Activated CD4-positive, alpha-beta T cell treated with anti-CD3 and anti-CD28 coated beads for 1 hour (primary cell): ENCODE measurements around the gene DOK3.
A peak's percentile ranks its signal among the peaks of the same experiment; 100 is the strongest.
"Not testable (repeated sequence)": the region's sequence is repeated elsewhere in the genome, so short reads cannot be mapped to it uniquely, and the experiment has no call there.

Experiments
- DNase-seq: peaks from one replicate; pipeline ENCODE4 v3.0.0-alpha.2; 2020

The DOK3 gene

DNA sequence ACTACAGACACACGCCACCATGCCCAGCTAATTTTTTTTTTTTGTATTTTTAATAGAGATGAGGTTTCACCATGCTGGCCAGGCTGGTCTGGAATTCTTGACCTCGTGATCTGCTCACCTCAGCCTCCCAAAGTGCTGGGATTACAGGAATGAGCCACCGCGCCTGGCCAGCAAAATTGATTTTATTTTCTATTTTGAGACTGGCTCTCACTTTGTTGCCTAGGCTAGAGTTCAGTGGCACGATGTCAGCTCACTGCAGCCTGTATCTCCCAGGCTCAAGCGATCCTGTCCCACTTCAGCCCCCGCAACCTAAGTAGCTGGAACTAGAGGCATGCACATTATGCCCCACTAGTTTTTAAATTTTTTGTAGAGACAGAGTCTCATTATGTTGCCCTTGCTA is 24.8 kb upstream of the DOK3 start:
- DNase-seq = not testable (repeated sequence)

DNA sequence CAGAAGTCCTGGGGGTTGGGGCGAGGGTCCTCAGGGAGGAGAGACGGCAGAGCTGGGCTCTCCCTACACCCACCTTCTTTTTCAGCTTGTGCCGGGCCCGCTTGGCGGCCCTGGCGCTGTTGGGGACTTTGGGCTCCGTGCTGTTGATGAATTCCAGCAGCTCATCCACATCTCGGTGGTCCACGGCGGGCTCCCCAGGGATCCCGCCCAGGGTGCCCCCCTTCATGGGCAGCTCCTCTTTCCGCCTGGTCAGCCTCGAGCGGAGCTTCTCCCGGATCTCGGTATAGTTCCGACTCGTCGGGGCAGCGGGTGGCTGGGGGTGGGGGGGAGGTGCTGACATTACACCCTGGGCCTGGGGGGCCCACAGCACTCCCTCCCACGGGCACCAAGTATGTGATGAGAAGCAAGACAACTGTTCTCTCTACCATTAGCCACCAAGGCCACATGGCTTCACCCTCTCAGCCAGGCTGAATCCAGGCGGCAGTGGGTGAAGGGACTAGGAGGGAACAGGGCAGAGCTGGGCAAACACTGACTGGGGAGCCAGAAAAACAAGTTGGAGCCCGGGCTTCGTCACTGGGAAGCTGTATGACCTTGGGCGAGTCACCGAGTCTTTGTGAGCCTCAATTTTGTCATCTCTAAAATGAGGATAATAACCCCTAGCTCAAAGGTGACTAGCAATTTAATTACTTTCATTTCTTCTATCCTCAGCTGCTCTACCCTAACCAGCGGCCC is 21.7 kb upstream of the DOK3 start:
- DNase-seq = no peak

DNA sequence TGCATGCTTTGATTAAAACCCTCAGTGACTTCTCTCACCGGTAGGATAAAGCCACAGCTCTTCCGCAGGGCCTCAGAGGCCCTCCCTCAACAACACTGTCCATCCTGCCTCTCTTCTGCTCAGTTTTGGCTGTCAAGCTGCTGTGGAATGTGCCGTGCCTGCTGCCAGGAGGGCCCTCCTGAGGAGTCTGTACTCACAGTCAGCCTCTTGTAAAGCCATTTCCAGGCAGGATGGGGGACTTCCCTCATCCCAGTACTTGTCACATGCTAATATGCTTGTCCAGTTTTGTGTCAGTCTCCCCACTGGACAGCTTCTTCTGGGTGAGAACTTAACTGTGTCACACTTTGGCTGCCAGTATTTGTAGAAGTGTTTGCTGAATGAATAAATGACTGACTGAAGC is 21.0 kb upstream of the DOK3 start:
- DNase-seq = no peak

DNA sequence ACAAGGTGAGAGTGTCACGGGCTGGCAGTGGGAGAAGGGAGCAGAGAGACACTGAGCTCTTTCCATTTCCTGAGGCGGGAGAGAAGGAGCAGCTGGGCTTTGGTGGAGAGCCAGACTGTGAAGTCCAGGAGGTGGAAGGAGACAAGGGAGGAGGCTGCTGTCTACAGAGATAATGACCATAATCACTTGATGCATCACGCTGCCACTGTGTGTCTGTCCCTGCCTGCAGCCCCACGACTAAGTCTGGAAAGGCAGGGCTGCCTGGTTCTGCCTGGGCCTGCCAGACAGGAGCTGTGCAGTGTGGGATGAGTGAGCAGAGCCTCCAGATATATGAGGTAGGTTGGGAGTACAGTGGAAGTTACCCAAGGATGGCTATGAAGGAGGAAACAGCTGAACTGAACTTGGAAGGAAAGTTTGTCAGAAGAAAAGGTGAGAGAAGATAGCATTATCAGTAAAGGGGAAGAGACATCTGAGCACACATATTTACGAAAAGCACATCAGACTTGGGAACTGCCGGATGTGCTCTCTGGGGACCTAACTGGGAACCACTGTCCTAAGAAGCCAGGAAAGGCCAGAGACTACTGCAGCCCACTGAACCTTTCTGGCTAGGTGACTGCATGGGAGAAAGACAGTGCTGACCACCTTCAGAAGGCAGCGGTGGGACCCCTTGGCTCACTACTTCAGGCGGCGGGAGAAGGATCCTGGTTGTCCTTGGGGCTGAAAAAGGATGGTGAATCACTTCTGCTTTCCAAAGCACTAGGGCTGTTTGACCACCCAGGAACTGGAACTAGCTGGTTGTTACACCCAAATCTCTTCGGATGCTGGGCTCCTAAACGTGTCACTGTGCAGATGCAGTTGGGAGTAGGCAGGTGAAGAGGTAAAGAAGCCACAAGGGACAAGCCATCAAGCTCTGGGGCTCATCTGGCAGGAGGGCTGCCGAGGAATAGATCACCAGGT is 19.9 kb upstream of the DOK3 start:
- no peak for DNase-seq

DNA sequence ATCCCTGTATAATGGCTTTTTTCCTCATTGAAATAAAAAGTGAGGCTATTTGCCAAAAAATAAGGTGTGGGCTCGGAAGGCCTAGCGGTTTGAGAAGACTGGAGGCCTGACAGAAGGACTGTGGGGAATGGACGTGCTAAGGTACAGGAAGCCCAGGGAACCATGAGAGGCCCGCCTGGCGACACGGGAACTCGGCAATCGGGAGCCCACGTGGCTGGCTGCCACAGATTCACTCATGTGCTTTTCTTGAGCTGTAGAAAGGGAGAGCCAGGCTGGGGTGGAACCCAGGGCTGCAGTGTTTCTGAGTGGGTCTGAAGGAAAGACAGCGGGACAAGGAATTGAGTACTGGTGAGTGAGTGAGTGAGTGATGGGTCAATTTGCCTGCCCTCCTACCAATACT is 19.0 kb upstream of the DOK3 start:
- DNase-seq = no peak

DNA sequence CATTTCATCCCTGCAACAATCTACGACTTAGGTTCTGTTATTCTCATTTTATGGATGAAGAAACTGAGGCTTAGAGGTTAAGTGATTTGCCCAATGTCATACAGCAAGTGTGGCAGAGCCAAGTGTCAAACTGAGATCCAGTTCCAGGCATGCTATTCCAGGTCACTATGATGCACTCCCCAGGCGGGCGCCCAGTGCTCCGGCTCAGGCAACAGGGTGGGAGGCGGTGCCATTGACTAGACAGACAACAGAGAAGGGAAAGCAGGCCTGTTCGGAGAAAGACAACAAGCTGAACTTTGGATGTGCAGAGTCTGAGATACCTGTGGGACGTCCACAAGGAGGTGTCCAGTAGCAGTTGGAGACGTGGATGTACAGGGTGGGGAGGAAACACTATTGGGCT is 18.0 kb upstream of the DOK3 start:
- DNase-seq = no peak

DNA sequence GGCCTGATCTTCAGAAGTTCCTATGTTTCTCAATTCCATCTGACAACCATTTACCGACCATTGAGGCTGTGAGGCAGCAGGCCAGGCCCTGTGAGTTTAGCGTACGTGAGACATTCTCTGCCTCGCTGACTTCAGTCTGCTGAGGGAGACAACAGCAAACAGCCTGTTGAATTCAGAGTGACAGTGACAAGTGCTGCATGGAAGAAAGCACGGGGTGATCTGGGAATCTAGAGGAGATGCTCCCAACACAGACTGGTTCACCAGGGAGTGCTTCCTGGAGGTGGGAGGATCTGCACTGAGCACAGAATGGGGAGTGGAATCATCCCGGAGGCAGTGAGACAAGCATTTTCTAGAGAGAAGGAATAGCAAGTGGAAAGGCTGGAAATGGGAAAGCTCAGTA is 17.2 kb upstream of the DOK3 start:
- DNase-seq = no peak

DNA sequence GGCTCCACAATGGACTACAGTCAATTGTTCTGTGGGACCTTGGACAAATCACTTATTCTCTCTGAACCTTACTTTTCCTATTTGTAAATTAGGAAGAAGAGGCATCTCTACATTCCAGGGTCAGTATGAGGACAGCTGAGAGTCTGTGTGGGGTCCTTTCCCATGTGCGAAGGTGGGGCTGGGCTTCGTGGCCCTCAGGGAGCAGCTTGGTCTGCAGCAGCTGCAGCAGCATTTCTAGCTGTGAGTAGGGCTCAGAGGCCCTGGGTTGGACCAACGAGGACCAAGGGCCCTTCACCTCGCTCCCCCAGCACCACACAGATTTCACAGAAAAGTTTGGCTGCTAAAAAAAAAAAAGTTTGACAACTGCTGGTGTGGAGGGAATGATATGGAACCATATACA is 16.6 kb upstream of the DOK3 start:
- DNase-seq = no peak

DNA sequence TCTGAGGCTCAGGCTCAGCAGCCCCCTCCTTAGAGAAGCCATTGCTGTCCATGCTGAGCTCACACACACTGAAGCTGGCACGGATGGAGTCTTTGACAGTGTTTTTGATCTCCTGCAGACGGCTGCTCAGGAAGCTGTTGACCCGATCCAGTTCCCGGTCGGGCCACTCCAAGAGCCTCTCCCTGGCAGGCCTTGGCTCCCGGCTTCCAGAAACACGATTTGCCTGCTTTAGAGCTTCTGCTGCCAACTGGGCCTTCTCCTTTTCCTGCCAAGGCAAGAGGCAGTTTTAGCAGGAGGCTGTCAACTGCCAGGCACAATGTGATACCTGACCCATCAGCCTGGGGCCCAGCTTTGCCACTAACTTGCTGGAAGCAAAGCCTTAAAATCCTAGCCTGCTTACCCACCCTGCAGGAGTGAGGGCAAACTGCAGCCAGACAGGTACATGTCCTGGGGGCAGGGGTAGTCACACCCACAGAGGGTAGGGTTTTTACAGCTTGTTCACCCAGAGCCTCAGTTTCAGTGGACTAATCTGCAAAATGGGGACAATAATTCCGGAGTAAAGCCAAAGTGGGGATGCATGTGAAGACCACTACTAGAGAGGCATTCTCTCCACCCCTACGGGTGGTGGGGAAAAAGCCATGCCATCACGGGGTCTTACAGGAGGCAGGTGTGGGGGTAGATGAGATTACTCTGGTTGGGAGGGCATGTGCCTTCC is 15.5 kb upstream of the DOK3 start:
- DNase-seq = no peak

DNA sequence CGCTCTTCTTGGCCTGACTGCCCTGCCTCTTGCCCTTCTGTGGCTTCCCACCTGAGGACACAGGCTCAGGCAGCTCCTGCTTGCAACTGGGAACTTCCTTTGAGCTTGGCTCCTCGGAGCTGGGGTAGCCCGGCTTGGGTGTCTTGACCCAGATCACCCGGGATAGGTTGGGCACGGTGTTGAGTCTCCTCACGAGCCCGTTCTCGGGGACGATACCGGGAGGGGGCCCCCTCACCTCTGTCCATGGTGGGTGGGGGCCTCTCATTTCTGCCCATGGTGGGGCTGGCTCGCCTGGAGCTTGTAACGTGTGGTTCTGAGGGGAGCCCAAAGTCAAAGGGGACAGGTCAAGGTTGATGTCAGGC is 14.9 kb upstream of the DOK3 start:
- no peak for DNase-seq

DNA sequence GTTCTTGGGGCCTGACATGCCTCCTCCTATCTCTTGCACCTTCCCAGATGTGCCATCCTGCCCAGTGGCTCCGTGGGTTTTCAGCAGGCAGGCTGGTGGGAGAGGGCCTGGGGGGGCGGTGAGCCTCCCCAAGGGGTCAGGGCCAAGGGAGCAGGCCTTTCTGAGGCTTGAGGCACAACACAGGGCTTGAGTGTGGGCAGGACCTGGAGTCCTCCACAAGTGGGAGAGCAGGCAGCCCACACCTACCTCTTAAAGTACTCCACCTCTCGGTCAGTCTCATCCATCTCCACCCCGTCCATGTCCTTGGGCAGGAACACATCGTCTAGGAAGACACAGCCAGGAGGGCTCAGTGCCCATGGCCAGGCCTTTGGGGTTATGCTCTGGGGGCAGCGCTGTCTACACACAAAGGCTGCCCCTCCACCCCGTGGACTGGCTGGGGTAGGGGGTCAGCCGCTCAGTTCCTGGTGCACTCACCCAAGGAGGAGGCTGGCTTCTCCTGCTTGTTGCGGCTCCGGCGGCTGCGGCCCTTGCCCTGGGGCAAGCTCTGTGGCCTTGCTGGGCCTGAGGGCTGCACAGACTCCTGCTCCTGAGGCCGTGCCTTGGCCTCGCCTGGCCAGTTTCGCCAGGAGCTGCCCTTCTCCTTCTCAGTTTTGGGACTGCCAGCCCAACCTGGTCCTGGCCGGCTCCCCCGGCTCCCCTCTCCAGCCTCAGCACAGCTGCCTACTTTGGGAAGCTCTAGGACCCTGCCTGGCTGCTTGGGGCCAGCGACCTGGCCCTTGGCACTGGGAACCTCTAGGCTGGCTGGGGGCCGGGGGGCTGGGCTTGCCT is 14.3 kb upstream of the DOK3 start:
- DNase-seq = no peak

DNA sequence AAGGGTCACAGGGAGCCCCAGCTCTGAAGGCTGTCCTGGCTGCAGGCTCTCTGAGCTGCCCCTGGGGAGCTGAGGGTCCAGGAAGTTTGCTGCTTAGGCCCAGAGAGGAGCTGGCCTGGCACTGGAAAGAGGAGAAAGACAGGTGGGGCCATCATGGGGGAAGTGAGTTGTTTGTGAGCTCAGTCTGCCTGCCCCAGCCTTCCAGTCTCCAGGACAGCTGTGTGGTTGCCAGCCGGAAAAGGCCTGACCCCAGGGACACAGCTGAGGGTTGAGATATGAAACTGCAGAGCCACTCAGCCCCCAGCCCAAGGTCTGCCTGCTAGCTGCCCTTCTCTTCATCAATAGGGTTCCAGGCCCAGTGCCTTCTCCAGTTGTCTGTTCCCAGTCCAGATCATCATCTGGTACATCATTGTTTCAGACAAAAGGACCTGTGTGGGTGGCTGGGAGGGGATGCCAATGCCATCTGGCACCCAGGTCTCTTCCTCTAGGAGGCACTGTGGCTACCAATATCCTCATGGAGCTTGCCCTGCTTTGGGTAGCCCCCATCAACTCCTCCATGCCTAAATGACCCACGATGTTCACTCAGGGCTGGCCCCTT is 11.4 kb upstream of the DOK3 start:
- DNase-seq = no peak

DNA sequence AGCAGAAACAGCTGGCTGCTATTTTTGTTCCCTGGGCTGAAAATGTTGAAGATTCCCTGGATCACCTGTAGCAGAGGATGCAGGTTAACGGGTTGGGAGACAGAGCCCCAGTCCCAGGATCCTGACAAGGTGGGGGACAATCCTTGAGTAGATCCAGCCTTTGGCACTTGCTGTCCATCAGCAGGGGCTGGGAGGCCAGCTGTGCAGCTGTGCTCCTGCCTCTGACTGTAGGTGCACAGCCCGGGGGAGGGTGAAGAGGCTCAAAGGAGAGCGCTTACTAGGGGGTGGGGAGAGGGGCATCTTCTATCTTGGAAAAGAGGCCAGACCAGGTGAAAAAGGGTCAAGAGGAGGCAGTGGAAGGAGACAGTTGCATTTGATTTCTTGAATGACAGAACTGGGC is 10.6 kb upstream of the DOK3 start:
- no peak for DNase-seq

DNA sequence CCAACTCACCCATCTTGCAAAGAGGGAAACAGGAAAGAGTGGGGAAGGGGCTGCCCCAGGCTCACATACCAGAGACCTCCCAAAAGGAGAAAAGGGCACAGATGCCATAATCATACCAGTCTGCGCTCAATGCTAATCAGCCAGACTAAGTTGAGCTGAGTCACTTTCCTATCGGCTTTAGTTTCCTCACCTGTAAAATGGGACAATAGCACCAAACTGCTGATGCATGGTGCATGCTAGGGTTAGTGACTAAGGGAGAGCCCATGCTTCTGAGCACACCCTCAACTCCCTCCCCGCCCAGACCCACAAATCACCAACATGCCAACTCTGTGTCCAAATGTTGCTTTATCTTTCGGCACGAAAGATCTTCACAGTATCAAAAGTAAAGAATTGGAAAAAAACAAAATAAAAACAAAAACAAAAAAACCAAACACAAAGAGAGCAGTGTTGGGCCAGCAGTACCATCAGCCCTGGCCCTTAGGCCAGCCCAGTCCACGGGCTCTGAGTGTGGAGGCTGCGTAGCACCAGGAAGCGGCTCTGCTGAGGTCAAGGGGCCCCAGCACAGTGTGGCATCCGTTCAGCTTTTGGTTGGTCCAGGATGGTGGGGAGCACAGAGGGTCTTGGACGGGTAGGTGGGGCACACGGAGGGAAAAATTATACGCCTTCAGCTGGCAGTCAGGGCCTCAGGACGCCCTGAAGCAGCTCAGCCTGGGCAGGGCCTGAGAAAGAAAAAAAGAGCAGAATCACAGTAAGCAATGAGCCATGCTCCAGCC is 10.0 kb upstream of the DOK3 start:
- no peak for DNase-seq

DNA sequence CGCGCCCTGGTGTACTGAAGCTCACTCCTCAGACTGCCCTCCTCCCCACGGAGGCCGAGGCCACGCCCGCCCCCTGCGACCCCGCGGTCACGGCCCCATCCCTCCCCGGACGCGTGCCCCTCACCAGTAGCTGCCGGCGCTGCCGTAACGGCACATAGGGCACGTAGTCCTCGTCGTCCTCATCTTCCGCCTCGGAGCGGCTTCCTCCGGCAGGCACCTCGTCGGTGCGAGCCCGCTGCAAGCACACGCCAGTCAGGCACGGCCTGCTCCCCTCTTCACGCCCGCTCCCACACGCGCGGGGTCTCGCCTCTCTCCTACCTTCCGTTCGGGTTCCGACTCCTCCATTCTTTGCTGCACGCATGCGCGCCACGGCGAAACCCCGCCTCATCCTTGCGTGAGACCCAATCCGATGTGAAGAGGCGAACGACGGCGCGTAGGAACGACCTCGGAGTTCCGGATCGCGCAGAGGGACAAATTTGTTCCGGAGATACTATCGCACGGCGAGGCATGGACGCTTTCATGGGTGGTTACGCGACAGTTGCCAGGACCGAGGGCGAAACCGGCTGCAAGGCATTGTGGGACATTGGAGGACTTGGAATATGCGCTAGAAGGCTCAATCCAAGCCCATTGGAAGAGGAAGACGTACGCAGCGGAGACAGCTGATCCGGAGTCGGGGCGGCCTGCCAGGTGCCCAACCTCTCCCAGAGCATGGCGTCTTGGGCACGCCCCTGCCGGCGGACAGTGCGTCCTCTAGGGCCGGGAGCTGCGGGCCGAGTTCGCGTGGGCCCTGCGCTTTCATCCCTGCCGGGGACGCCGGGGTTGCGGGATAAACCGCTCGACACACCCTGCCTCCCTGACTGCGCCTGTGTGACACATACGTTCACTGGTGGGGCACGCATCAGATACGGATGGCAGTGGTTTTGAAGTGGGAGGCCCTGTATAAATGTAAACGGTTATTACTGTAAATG is 7.3 kb upstream of the DOK3 start, which contains the start of gene DDX41:
Gene DDX41 (minus strand): TSS at position 361 of the 968 bp plus-strand sequence. CDS start 16 bp downstream, at position 345.
- DNase-seq = peak; percentile 93

DNA sequence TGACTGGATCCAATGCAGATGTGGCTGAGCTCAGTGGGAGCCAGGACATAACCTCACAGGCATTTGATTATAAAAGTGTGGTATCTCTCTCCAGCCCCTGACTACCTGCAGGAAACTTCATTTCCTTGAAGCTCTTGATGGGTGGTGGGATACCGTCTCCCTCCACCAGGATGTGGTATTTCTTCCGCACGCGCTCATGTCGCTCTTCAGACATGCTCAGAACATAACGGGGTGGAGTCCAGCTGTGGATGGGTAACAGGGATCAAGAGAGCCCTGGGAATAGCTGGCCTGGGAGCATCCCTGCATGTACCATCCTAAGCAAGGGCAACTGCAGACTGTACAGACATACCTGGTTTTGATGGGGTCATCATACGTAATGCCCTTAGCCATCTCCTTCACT is 6.0 kb upstream of the DOK3 start:
- no peak for DNase-seq

DNA sequence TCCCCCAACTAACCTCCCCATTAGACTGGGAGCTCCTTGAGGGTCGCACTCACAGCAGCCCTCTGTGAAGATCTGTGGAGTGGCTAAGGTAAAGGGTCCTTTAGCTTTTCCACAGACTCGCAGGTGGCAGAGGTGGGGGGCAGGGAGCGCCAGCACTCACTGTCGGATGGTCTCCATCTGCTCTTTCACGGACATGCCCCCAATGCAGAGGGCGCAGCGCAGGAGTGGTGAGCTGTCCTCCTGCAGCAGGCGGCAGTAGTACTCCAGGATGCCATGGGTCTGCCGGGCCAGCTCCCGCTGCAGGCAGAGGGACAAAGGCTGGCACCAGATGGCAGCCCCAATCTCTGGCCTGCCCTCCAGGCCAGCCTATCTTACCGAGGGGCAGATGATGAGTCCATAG is 4.9 kb upstream of the DOK3 start:
- DNase-seq = no peak

DNA sequence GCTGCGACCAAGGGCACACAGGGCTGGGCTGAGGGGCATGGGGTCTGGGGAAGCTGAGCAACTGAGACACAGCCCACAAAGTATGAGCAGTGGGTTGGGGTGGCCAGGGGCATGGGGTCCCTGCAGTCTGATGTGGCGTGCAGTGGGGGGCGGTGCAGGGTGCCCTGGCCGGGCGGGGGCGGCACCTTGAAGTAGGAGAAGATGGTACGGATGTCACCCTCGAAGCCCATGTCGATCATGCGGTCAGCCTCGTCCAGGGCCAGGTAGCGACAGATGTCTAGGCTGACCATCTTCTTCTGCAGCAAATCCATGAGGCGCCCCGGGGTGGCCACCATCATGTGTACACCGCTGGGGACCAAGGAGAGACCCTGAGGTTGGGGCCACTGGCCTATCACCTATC is 3.9 kb upstream of the DOK3 start:
- DNase-seq = no peak

DNA sequence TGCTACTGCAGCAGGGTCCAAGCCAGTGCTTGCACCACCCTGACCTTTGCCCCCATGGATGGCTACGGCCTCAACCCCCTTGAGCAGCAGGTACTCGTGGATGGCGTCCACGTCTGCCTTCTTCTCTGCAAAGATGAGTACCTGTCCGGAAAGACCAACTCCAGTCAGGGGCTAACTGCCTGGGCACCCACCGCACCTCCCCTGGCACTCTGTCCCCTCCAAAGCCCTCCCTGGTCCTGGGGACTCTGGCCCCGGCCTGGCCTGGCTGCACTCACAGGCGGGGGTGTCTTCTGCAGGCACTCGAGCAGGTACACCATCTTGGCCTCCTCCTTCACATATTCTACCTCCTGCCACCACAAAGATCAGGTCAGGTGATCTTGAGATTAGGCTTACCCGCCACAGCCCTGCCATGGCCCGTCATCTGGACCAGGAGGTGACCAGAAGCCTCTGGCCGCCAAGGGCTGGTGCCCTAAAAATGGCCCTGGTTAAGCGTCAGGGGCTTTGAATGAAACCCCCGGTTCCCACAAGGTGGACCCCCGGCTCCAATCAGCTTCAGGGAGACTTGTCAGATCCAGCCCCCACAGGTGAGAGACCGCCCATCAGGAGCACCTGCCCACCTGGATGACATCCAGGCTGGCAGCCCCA is 3.2 kb upstream of the DOK3 start:
- DNase-seq = no peak
